ENCODE data around the gene PCAT7.

GRCh38 chr9:94577036-94577435, 22.2 kb downstream of the PCAT7 start:
- no peak for TF ChIP-seq CTCF (conservative IDR thresholded peaks at IDR 0.05)
- TF ChIP-seq EZH2 (IDR thresholded peaks at IDR 0.05; ENCODE audit: low read depth) = no peak
